Transverse colon (tissue), 4 donors: ENCODE data around the gene SMAD4.

Source experiments
- CTCF ChIP-seq, 5 experiments: fragments of 200-600 bp in 3 of 5; fragments of 450-650 bp in 2 of 5; sonication (generic) in 3 of 5; IDR thresholded peaks; 1 replicate in 2 of 5; 2 replicates in 3 of 5; pipeline ENCODE4 v1.5.1; 2016 to 2017; ENCODE audit warnings: antibody characterized with exemption in 5 of 5, inconsistent platforms in 3 of 5, mild to moderate bottlenecking in 2 of 5, moderate library complexity in 1 of 5
- POLR2A ChIP-seq: fragments of 450-650 bp; IDR thresholded peaks from one replicate; pipeline ENCODE4 v1.6.1; 2016; ENCODE audit warnings: antibody characterized with exemption, mild to moderate bottlenecking, moderate library complexity
- POLR2AphosphoS5 ChIP-seq, 3 donors: sonication (generic); formaldehyde crosslinking; IDR thresholded peaks; one replicate each; pipeline ENCODE4 v1.6.1; 2016; ENCODE audit warnings: antibody characterized with exemption in 3 of 3

GRCh38 chr18:51048190-51048589 is 18.2 kb downstream of the SMAD4 start:
- TF ChIP-seq CTCF (IDR thresholded peaks at IDR 0.05) (no peak), POLR2A (no peak), POLR2AphosphoS5 (IDR thresholded peaks at IDR 0.05) (no peak)
